Fibroblast of the aortic adventitia (primary cell): ENCODE results near the gene ADGRG7. TPM values are rescaled to one million over a fixed set of nuclear protein-coding genes. Genes with fewer than 3 reads are reported as not detected.
A peak's percentile ranks its signal among the peaks of the same experiment; 100 is the strongest.

Source experiments
- DNase-seq: peaks from one replicate; pipeline ENCODE4 v3.0.0-alpha.2; 2010; ENCODE audit warnings: low read depth
- H3K4me3 ChIP-seq: 2 replicates; pipeline ENCODE4 v1.5.1; 2011; ENCODE audit warnings: low read depth, mild to moderate bottlenecking, control low read depth, low read length, moderate library complexity
- CTCF ChIP-seq: IDR thresholded peaks from 2 replicates; pipeline ENCODE4 v1.5.1; 2011; ENCODE audit warnings: mild to moderate bottlenecking, low read length, control low read depth, inconsistent platforms; ENCODE audit not compliant: insufficient read depth
- total RNA-seq: library from RNA; depleted of rRNA; stranded (reverse); fragments of >200 nt; gene quantifications from 2 replicates; pipeline ENCODE4 v1.2.3, GENCODE V29; 2012; ENCODE audit warnings: low replicate concordance

Gene ADGRG7
- total RNA-seq, 1 donor = not detected

- DNase-seq = no peak
- H3K4me3 ChIP-seq = no peak overlapping the region
- no peak for TF ChIP-seq CTCF
Observed at GRCh38 chr3:100584101-100584660, 25.2 kb upstream of the ADGRG7 start.

DNA sequence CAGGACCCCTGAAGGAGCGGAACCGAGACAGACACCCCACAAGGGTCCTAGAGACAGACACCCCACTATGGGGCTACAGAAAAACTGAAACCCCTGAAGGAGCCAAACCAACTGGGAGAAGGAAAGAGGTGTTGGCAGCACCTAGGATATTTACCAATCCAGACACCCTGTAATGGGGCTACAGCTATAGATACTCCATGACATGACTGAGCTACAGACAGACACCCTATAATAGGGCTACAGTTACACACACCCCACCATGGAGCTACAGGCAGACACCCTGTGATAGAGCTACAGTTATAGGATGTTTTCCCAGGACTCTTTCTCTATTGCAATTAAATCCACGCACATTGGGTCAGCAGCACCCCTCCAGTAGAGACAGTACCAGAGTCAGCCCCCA, 22.6 kb upstream of the ADGRG7 start:
- no peak for DNase-seq
- no peak for TF ChIP-seq CTCF
- no peak overlapping the region for H3K4me3 ChIP-seq

GRCh38 chr3:100588251-100588650, 21.1 kb upstream of the ADGRG7 start:
- DNase-seq = no peak
- TF ChIP-seq CTCF = no peak
- no peak overlapping the region for H3K4me3 ChIP-seq

- DNase-seq = peak; percentile 87
- peak overlapping the region; percentile 41 for H3K4me3 ChIP-seq
- TF ChIP-seq CTCF = peak; percentile 80
Observed at GRCh38 chr3:100590114-100590839, 19.1 kb upstream of the ADGRG7 start.

- DNase-seq = no peak
- H3K4me3 ChIP-seq = no peak overlapping the region
- TF ChIP-seq CTCF = no peak
Observed at GRCh38 chr3:100590840-100591147, 18.6 kb upstream of the ADGRG7 start.

GRCh38 chr3:100591411-100591810, 18.0 kb upstream of the ADGRG7 start:
- no peak for DNase-seq
- TF ChIP-seq CTCF = no peak
- no peak overlapping the region for H3K4me3 ChIP-seq
